Subcutaneous adipose tissue (tissue), 4 donors: ENCODE results near the gene NINL. TPM values are rescaled to one million over a fixed set of nuclear protein-coding genes. Genes with fewer than 3 reads are reported as not detected.

Source experiments
- CTCF ChIP-seq: fragments of 450-650 bp; IDR thresholded peaks from one replicate; pipeline ENCODE4 v1.5.1; 2016; ENCODE audit warnings: low read depth, mild to moderate bottlenecking, control low read depth, antibody characterized with exemption, moderate library complexity
- total RNA-seq, 4 donors: library from RNA; depleted of rRNA; stranded (reverse); fragments of >200 nt; gene quantifications; one replicate each; pipeline ENCODE4 v1.1.0, GENCODE V29; 2016

NINL gene
- total RNA-seq, 4 donors from 2014 or later: 4.6 to 10.0 (median 4.8) TPM

GRCh38 chr20:25552977-25553376, 32.4 kb downstream of the NINL start:
- TF ChIP-seq CTCF: no peak

GRCh38 chr20:25551413-25552215, 33.7 kb downstream of the NINL start:
- no peak for TF ChIP-seq CTCF

- TF ChIP-seq CTCF: no peak
Observed at GRCh38 chr20:25549843-25550477, 35.4 kb downstream of the NINL start.

GRCh38 chr20:25549172-25549773, 36.1 kb downstream of the NINL start:
- no peak for TF ChIP-seq CTCF

DNA sequence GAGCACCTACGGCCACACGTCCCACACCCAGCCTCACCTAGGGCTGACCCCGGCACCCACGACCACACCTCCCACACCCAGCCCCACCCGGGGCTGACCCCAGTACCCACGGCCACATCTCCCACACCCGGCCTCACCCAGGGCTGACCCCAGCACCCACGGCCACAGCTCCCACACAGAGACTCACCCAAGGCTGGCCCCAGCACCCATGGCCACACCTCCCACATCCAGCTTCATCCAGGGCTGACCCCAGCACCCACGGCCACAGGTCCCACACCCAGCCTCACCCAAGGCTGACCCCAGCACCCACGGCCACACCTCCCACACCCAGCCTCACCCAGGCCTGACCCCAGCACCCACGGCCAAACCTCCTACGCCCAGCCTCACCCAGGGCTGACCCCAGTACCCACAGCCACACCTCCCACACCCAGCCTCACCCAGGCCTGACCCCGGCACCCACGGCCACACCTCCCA, 36.7 kb downstream of the NINL start:
- no peak for TF ChIP-seq CTCF

DNA sequence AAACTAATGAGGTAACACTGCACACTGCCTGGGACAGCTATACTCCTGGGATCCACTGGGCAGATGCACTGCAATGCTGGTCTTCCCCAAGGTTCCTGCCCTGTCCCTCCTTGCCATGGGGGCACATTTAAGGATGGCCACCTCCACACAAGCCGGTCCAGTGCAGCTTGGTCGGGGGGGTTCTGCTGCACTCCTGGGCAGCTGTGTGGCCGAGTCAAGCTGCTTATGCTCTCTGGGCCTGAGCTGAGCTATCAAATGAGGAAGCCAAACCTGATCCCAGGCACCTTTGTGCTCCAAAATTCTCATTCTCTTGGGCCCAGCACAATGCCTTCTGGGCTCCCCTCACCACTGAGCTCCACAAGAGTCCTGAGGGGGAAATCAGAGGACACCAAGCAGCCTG, 37.3 kb downstream of the NINL start:
- TF ChIP-seq CTCF: no peak

DNA sequence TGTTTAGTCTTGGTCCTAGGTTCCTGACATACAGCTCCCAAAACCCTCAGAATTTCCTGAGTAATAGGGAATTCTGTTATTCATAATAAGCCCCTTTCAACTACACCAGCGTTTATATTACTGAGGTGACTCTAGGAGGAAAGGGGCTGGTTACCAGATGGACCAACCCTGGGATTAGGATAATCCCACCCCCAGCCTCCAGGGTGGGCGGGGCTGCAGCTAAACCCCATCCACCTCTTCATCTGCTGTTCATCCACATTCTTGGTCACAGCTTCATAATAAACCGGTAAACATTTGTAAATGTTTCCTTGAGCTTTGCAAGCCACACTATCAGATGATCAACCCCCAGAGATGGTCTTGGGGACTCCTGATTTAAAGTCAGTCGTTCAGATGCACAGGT, 38.3 kb downstream of the NINL start:
- TF ChIP-seq CTCF: no peak
